GM19025 (cell line): Measurements from ENCODE around the gene PRICKLE2.

Source experiments
- ATAC-seq: cut with Tn5 transposase; IDR thresholded peaks from one replicate; pipeline ENCODE4 v1.9.1; 2021; ENCODE audit warnings: mild to moderate bottlenecking, low read depth, moderate library complexity; ENCODE audit not compliant: unreplicated experiment

PRICKLE2 gene

GRCh38 chr3:64081235-64081630 lies 144.0 kb downstream of the PRICKLE2 start:
- no peak for ATAC-seq

GRCh38 chr3:64080616-64081234 lies 144.5 kb downstream of the PRICKLE2 start:
- ATAC-seq = no peak

DNA sequence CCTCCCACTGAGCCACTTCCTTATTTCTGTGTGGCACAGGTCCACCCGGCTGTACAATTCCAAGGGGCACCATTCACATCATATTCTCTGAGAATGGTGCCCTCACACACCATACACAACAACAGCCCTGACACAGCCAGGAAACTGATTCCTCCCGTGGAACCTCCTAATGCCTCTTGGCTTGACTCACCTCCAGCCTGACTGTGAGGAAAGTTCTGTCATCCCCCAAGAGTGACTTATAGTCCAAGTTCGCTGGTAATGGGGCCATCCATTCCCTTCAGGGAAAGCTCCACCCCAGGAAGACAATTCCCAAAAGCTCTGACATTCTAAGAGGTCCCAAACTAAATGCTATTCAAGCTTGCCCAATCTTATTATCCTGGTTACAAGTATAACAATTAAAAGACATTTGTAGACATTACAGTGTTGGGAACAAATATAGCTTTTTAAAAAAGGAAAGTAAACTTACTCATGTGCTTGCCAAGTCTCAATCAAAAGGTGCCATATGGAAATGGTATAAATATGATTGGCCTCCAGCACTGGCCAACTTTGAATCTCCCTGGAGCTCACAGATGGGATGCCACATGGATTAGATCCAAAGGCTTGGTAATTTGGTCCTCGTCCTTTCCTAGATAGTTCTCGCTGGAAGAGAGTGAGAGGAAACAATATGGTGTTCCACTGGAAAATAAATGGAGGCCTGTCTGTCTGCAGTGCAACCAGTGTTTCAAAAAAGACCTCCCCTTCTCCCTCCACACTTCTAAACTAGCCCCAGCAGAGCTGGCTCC lies 145.7 kb downstream of the PRICKLE2 start:
- ATAC-seq = no peak

DNA sequence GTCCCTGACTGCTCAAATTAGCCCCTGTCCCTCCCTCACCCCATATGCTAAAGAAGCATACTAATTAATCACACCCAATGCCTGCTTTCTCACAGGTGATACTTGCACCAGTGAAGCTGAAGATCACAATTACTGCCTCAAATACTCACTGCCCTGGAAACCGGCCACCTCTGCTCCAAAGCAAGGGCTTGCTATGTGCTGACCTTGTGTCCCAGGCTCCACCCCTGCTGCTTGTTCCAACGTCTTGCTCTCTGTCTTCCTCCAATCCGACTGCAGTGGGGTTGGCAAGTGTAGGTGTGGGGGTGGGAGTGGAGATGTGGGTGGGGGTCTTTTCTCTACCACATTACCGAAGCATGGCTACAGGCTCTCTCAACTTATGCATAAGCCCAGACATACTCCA lies 146.3 kb downstream of the PRICKLE2 start:
- ATAC-seq = no peak

DNA sequence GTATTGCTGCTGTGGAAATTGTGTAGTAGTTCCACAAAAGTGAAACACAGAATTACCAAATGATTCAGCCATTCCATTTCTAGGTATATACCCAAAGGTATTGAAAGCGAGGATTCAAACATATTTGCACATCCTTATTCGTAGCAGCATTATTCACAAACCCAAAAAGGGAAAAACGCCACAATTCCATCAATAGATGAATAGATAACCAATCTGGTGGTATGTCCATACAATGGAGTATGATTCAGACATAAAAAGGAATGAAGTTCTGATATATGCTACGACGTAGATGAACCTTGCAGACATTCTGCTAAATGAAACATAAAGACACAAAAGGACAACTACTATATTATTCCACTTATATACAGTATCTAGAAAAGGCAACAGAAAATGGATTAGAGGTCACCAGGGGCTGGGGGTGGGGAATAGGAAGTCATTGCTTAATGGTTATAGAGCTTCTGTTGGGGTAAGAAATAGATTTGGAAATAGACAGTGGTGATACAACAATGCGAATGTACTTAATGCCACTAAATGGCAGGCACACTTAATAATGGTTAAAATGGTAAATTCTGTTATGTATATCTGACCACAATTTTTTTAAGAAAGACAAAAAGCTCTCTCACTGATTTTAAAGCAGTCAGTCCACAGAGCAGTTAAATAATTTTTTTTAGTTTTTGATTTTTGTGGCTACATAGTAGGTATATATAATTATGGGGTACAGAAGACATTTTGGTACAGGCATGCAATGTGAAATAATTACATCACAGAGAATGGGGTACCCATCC lies 150.2 kb downstream of the PRICKLE2 start:
- ATAC-seq = no peak

DNA sequence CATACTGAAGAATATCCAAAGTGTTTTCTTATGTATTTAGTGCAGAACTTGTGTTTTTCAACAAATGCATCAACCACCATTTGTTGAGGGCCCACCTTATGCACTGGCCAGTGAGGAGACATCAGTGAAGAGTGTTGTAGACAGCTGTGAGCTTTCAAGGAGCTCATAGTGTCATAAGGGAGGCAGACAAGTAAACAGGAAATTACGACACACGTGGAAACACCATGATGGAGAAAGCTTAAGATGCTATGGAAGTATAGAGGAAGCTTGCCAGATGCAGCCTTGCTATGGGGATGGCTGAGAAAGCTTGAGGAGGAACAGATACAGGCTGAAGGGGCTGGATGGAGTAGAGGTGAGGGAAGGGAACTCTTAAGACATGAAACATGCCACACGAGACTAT lies 151.2 kb downstream of the PRICKLE2 start:
- ATAC-seq = no peak

- ATAC-seq = no peak
Observed at GRCh38 chr3:64073158-64073761, 152.0 kb downstream of the PRICKLE2 start.

- no peak for ATAC-seq
Observed at GRCh38 chr3:64072126-64072525, 153.1 kb downstream of the PRICKLE2 start.

- ATAC-seq = no peak
Observed at GRCh38 chr3:64070704-64071103, 154.6 kb downstream of the PRICKLE2 start.

- ATAC-seq = no peak
Observed at GRCh38 chr3:64067506-64068346, 157.5 kb downstream of the PRICKLE2 start.

DNA sequence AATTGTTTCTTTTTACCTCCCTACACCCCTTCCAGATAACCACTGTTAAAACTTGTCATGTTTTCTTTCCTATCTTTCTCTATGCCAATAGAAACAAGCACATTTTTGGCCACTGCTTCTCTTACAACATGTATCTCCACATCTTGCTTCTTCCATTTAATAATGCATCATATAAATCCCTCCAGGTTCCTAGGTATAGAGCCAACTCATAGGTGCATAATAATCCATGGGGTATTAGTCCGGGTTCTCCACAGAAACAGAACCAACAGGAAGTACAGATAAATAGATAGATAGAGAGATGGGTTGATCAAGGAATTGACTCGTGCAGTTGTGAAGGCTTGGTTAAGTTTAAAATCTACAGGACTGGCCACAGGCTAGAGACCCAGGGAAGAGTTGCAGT lies 160.5 kb downstream of the PRICKLE2 start:
- no peak for ATAC-seq

- no peak for ATAC-seq
Observed at GRCh38 chr3:64063983-64064438, 161.3 kb downstream of the PRICKLE2 start.

DNA sequence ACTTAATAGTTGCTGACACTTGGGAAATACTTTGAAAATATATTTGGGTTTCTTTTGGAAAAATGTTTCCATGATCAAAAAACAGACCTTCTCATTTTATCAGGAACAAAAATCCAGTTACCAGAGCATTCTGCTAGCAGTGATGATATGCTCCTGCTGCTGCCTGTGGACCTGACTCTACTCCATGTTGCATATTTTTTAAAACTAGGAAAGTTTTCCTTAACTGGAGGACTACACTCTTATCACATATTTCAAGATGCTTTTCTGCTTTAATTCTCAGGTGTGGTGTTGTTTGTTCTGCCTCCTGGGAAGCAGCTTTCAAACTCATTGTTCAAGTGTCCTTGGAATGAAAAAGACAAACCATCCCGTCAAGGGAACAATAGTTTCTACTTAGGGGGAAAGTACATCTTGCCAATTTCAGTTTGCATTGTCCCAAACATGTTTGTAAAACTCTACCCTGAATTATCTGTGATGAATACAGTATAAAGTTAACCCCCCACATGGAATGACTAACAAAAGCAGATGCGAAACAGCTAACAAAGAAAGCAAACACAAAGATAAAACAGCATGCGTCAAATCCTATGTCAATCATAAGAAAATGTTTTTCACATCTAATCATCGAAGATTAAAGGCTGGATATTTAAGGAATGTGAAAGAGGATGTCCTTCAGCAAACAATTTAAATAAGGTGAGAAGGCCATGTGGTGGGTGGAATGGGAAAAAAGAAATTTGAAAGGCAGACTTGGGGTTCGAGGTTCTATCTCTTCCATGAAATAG lies 161.9 kb downstream of the PRICKLE2 start:
- no peak for ATAC-seq

GRCh38 chr3:64061628-64062027 lies 163.6 kb downstream of the PRICKLE2 start:
- no peak for ATAC-seq

DNA sequence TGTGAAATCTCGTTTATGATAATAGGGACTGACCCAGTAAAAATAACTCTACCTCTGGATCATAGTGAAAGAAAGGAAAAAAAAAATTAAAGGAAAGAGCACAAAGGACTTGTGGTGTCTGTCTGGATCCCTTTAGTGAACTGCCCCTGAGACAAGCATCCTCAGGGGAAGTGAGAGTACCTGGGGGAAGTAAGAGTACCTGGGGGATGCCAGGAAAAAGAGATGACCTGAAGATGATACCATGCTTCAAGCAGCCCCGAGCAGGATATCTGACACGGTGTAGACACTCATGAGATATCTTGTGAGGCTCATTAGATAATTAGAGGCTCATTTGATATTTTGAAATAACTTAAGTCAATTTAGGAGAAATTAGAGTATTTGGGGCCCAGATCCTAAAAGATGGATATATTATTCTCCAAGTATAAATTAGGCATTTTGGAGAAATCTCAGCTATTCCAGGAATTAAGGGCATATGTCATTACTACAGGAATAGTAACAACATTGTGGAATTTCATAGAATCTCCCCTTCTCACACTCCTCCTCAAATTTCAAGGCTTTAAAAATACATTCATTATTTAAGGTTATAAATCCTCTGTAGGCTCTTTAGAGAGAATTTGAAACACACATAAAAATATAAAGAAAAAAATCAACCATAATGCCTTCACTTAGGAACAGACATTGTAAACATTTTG lies 165.6 kb downstream of the PRICKLE2 start:
- no peak for ATAC-seq

GRCh38 chr3:64058566-64058965 lies 166.7 kb downstream of the PRICKLE2 start:
- ATAC-seq = no peak

GRCh38 chr3:64057231-64057630 lies 168.0 kb downstream of the PRICKLE2 start:
- no peak for ATAC-seq

DNA sequence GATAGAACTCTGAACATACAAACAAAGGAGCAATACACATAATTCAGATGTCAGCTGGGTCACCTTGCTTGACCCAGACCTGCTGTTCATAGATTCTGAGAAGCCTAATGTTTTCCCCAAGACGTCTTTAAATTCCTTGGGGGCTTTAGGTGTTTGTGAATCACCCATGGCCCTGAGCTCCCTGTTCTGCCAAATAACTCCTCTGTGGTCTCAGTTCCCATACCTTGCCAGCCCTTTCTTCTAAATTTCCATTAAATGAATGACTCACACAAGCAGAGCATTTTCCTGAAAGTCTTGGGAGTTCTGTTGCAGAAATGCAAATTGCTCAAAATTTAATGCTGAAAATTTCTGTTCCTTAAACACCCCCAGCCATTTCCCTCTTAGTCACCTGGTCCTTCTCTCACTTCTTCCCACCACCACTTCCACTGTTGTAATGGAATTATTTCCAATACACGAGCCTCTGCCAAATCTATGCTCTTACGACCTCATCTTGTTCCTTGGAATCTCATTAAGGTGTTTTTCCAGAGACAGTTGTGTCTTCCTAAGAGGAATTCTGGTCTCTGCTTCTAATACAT lies 168.6 kb downstream of the PRICKLE2 start:
- ATAC-seq = no peak
